Neuronal stem cell (in vitro differentiated cells): ENCODE data around the gene CYP2A6.
A peak's percentile ranks its signal among the peaks of the same experiment; 100 is the strongest.
"Not testable (repeated sequence)": the region's sequence is repeated elsewhere in the genome, so short reads cannot be mapped to it uniquely, and the experiment has no call there.

Experiments
- DNase-seq: peaks from one replicate; pipeline ENCODE4 v3.0.0-alpha.2; 2013; ENCODE audit warnings: low spot score
- H2AFZ ChIP-seq: one replicate; pipeline ENCODE4 v1.6.1; 2013; ENCODE audit warnings: mild to moderate bottlenecking, low read length, inconsistent platforms
- H2AK5ac ChIP-seq: 2 replicates; pipeline ENCODE4 v1.6.1; 2013; ENCODE audit warnings: low read depth, mild to moderate bottlenecking, inconsistent platforms, low read length, moderate library complexity, mixed read lengths
- H2BK120ac ChIP-seq: 2 replicates; pipeline ENCODE4 v1.6.1; 2013; ENCODE audit warnings: low read depth, mild to moderate bottlenecking, inconsistent platforms, low read length, moderate library complexity, mixed read lengths
- H2BK12ac ChIP-seq: one replicate; pipeline ENCODE4 v1.6.1; 2013; ENCODE audit warnings: low read length, inconsistent platforms
- H2BK15ac ChIP-seq: 2 replicates; pipeline ENCODE4 v1.6.1; 2013; ENCODE audit warnings: mild to moderate bottlenecking, low read length, inconsistent platforms, mixed read lengths
- H2BK5ac ChIP-seq: one replicate; pipeline ENCODE4 v1.6.1; 2013; ENCODE audit warnings: inconsistent platforms, mild to moderate bottlenecking, low read length, moderate library complexity
- H3K14ac ChIP-seq: one replicate; pipeline ENCODE4 v1.6.1; 2013; ENCODE audit warnings: low read length, inconsistent platforms
- H3K18ac ChIP-seq: 2 replicates; pipeline ENCODE4 v1.6.1; 2013; ENCODE audit warnings: low read length, inconsistent platforms
- H3K23ac ChIP-seq: 2 replicates; pipeline ENCODE4 v1.6.1; 2013; ENCODE audit warnings: low read depth, mild to moderate bottlenecking, mixed read lengths, low read length, inconsistent platforms; ENCODE audit not compliant: poor library complexity
- H3K27ac ChIP-seq: replicated peaks from 3 replicates; pipeline ENCODE4 v1.5.1; 2013; ENCODE audit warnings: low read length, inconsistent platforms
- H3K27me3 ChIP-seq, 3 experiments: 2 replicates each; pipeline ENCODE4 v1.6.1; 2013; ENCODE audit warnings: low read length in 3 of 3, mild to moderate bottlenecking in 2 of 3, inconsistent platforms in 1 of 3, low read depth in 1 of 3, mixed read lengths in 1 of 3, moderate library complexity in 1 of 3; ENCODE audit not compliant: control insufficient read depth in 3 of 3, insufficient read depth in 3 of 3
- H3K36me3 ChIP-seq, 2 donors: replicated peaks in 1 of 2; 2 replicates each; pipeline ENCODE4 v1.6.1; 2013; ENCODE audit warnings: low read length in 2 of 2; ENCODE audit not compliant: control insufficient read depth in 2 of 2, insufficient read depth in 2 of 2
- H3K4ac ChIP-seq: 2 replicates; pipeline ENCODE4 v1.6.1; 2013; ENCODE audit warnings: inconsistent platforms, mild to moderate bottlenecking, low read length, moderate library complexity
- H3K4me1 ChIP-seq, 2 donors: 1 replicate in 1 of 2; 2 replicates in 1 of 2; pipeline ENCODE4 v1.6.1; 2013; ENCODE audit warnings: low read length in 2 of 2, low read depth in 1 of 2; ENCODE audit not compliant: control insufficient read depth in 2 of 2, insufficient read depth in 1 of 2
- H3K4me2 ChIP-seq: one replicate; pipeline ENCODE4 v1.6.1; 2013; ENCODE audit warnings: mild to moderate bottlenecking, low read length, inconsistent platforms; ENCODE audit not compliant: insufficient read depth, poor library complexity, severe bottlenecking
- H3K4me3 ChIP-seq, 2 donors: 2 replicates each; pipeline ENCODE4 v1.5.1; 2013; ENCODE audit warnings: low read length in 2 of 2, mild to moderate bottlenecking in 2 of 2, inconsistent platforms in 1 of 2, moderate library complexity in 1 of 2
- H3K79me1 ChIP-seq: one replicate; pipeline ENCODE4 v1.6.1; 2013; ENCODE audit warnings: low read depth, mild to moderate bottlenecking, inconsistent platforms, low read length, moderate library complexity
- H3K9ac ChIP-seq: one replicate; pipeline ENCODE4 v1.6.1; 2013; ENCODE audit warnings: mild to moderate bottlenecking, low read depth, low read length, inconsistent platforms; ENCODE audit not compliant: poor library complexity
- H3K9me3 ChIP-seq, 2 donors: replicated peaks in 1 of 2; 2 replicates each; pipeline versions ENCODE3 to v1.6.1; 2013; ENCODE audit warnings: low read length in 2 of 2, mild to moderate bottlenecking in 2 of 2, inconsistent platforms in 1 of 2, low read depth in 1 of 2, mixed read lengths in 1 of 2, moderate library complexity in 1 of 2; ENCODE audit not compliant: control insufficient read depth in 2 of 2, insufficient read depth in 1 of 2
- H4K8ac ChIP-seq: one replicate; pipeline ENCODE4 v1.6.1; 2013; ENCODE audit warnings: low read depth, mild to moderate bottlenecking, inconsistent platforms, low read length, moderate library complexity
- H4K91ac ChIP-seq: one replicate; pipeline ENCODE4 v1.6.1; 2013; ENCODE audit warnings: low read length, low read depth, mild to moderate bottlenecking, inconsistent platforms; ENCODE audit not compliant: poor library complexity
- WGBS, 2 donors: extraction: QIAGEN DNeasy Blood & Tissue Kit; methylation state at CpG; one replicate each; pipeline ENCODE4 v1.1.7; 2013; ENCODE audit warnings: missing lambda C conversion rate in 2 of 2, mixed read lengths in 1 of 2; ENCODE audit not compliant: insufficient read length in 2 of 2, insufficient replicate concordance in 1 of 2; ENCODE audit errors: extremely low coverage in 2 of 2; 5-methylcytosine and 5-hydroxymethylcytosine counted together

The CYP2A6 gene

GRCh38 chr19:40818480-40819399, 31.5 kb downstream of the CYP2A6 start:
- not testable (repeated sequence) for DNase-seq, H2BK12ac ChIP-seq, H3K4me1 ChIP-seq, H3K23ac ChIP-seq, H2BK5ac ChIP-seq, H3K14ac ChIP-seq, H4K91ac ChIP-seq, H3K4ac ChIP-seq, H3K27ac ChIP-seq, H2BK120ac ChIP-seq, H4K8ac ChIP-seq, H2AK5ac ChIP-seq, H3K9ac ChIP-seq, H3K9me3 ChIP-seq, H2BK15ac ChIP-seq, H3K36me3 ChIP-seq, H3K27me3 ChIP-seq, H3K79me1 ChIP-seq
- Histone ChIP-seq H2AFZ (peak overlapping the region; percentile 92), H3K18ac (peak overlapping the region; percentile 55), H3K4me3 (peak overlapping the region; percentile 45 to 68), H3K4me2 (peak overlapping the region; percentile 2)
- no CpG with 5 or more reads among the region's 36 CpGs for WGBS, 2 donors

- H2BK12ac ChIP-seq: peak overlapping the region; percentile 41
- H2BK120ac ChIP-seq: no peak overlapping the region
- no peak for DNase-seq
- no peak overlapping the region for H2AFZ ChIP-seq
- H3K27ac ChIP-seq: no peak overlapping the region
- H3K4me3 ChIP-seq: no peak overlapping the region
- no peak overlapping the region for H2BK15ac ChIP-seq
- no CpG with 5 or more reads among the region's 4 CpGs for WGBS, 2 donors
- H2BK5ac ChIP-seq: no peak overlapping the region
- no peak overlapping the region for H3K9ac ChIP-seq
- H3K14ac ChIP-seq: no peak overlapping the region
- no peaks in the 10 kb centered on the region for H3K9me3 ChIP-seq
- H3K4me1 ChIP-seq: peaks cover 6 to 10% of the 10 kb centered on the region in 2 donors
- no peaks in the 10 kb centered on the region for H3K79me1 ChIP-seq
- H3K27me3 ChIP-seq: no peaks in the 10 kb centered on the region
- H3K18ac ChIP-seq: no peak overlapping the region
- peaks cover 0 to under 1% of the 10 kb centered on the region in 2 donors for H3K36me3 ChIP-seq
- no peak overlapping the region for H2AK5ac ChIP-seq
- H3K4ac ChIP-seq: no peak overlapping the region
- no peak overlapping the region for H4K91ac ChIP-seq
- H3K23ac ChIP-seq: no peak overlapping the region
- H3K4me2 ChIP-seq: no peak overlapping the region
- H4K8ac ChIP-seq: no peak overlapping the region
Measured at GRCh38 chr19:40815223-40815622, 35.0 kb downstream of the CYP2A6 start.

GRCh38 chr19:40813182-40813581, 37.1 kb downstream of the CYP2A6 start:
- H2BK15ac ChIP-seq: no peak overlapping the region
- no peak overlapping the region for H4K8ac ChIP-seq
- H2BK5ac ChIP-seq: no peak overlapping the region
- no peak overlapping the region for H3K14ac ChIP-seq
- no peak overlapping the region for H3K9ac ChIP-seq
- peaks cover 2% of the 10 kb centered on the region for H3K79me1 ChIP-seq
- no peak overlapping the region for H3K4me3 ChIP-seq
- peaks cover 7 to 13% of the 10 kb centered on the region in 2 donors for H3K4me1 ChIP-seq
- H3K36me3 ChIP-seq: peaks cover 10 to 21% of the 10 kb centered on the region in 2 donors
- H2AK5ac ChIP-seq: peak overlapping the region; percentile 49
- no CpG with 5 or more reads among the region's 4 CpGs for WGBS, 2 donors
- no peak overlapping the region for H3K4me2 ChIP-seq
- no peak overlapping the region for H3K18ac ChIP-seq
- no peak overlapping the region for H3K4ac ChIP-seq
- H3K27me3 ChIP-seq: no peaks in the 10 kb centered on the region
- H2BK120ac ChIP-seq: no peak overlapping the region
- DNase-seq: no peak
- no peak overlapping the region for H2BK12ac ChIP-seq
- no peaks in the 10 kb centered on the region for H3K9me3 ChIP-seq
- H4K91ac ChIP-seq: no peak overlapping the region
- H2AFZ ChIP-seq: no peak overlapping the region
- H3K23ac ChIP-seq: no peak overlapping the region
- no peak overlapping the region for H3K27ac ChIP-seq

GRCh38 chr19:40812571-40812970, 37.7 kb downstream of the CYP2A6 start:
- H4K91ac ChIP-seq, H3K23ac ChIP-seq, H2BK12ac ChIP-seq, H3K4me2 ChIP-seq, H3K79me1 ChIP-seq, H3K27me3 ChIP-seq, H3K27ac ChIP-seq, H4K8ac ChIP-seq, H2BK15ac ChIP-seq, H3K4me3 ChIP-seq, H2BK120ac ChIP-seq, H2AFZ ChIP-seq, H3K9ac ChIP-seq, H2BK5ac ChIP-seq, H3K18ac ChIP-seq, H3K4ac ChIP-seq, H2AK5ac ChIP-seq, H3K9me3 ChIP-seq, DNase-seq, H3K14ac ChIP-seq: not testable (repeated sequence)
- Histone ChIP-seq H3K36me3 (peaks cover 16 to 27% of the 10 kb centered on the region in 2 donors), H3K4me1 (peaks cover 9 to 13% of the 10 kb centered on the region in 2 donors)
- WGBS, 2 donors: no CpG with 5 or more reads among the region's 7 CpGs
